ENCODE results near the gene SH3BP1.

DNA sequence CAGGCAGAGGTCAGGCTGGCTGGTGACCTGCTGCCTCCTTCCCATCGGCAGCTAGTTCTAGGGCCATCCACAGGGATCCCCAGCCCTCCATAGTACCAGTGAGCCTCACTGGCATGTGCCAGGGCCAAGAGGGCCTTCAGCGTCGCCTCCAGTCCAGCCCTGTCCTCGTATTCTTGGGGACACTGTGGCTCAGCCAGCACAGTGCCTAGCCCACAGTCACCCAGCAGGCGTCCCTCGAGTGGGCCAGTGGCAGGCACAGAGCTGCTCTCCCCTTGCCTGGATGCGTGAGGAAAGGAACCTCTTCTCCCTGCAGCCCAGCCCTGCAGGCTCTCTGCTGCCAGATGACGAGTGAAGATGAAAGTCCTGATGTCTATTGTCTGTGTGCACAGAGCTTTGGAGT, 10.6 kb upstream of the SH3BP1 start:
- TF ChIP-seq, protein P1, sequence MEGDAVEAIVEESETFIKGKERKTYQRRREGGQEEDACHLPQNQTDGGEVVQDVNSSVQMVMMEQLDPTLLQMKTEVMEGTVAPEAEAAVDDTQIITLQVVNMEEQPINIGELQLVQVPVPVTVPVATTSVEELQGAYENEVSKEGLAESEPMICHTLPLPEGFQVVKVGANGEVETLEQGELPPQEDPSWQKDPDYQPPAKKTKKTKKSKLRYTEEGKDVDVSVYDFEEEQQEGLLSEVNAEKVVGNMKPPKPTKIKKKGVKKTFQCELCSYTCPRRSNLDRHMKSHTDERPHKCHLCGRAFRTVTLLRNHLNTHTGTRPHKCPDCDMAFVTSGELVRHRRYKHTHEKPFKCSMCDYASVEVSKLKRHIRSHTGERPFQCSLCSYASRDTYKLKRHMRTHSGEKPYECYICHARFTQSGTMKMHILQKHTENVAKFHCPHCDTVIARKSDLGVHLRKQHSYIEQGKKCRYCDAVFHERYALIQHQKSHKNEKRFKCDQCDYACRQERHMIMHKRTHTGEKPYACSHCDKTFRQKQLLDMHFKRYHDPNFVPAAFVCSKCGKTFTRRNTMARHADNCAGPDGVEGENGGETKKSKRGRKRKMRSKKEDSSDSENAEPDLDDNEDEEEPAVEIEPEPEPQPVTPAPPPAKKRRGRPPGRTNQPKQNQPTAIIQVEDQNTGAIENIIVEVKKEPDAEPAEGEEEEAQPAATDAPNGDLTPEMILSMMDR (conservative IDR thresholded peaks at IDR 0.05 in 1 of 2, IDR thresholded peaks at IDR 0.05 in 1 of 2; ENCODE audit: low read depth in 1 of 2, low read length in 2 of 2) = no peak
- no peak for TF ChIP-seq EZH2 (IDR thresholded peaks at IDR 0.05; ENCODE audit: low read length, missing control alignments)
